Colonic mucosa (tissue), 4 donors: ENCODE data around the gene TOR2A. TPM values are rescaled to one million over a fixed set of nuclear protein-coding genes. Genes with fewer than 3 reads are reported as not detected.
"Not testable (repeated sequence)": the region's sequence is repeated elsewhere in the genome, so short reads cannot be mapped to it uniquely, and the experiment has no call there.

Experiments used
- DNase-seq: peaks from one replicate; pipeline ENCODE4 v3.0.0-alpha.2; 2020
- H3K27ac ChIP-seq: fragments of 200-600 bp; one replicate; pipeline ENCODE4 v1.8.0; 2021
- H3K27me3 ChIP-seq: fragments of 200-600 bp; one replicate; pipeline ENCODE4 v1.8.0; 2021
- H3K36me3 ChIP-seq: fragments of 200-600 bp; one replicate; pipeline ENCODE4 v1.8.0; 2021
- H3K4me1 ChIP-seq: fragments of 200-600 bp; one replicate; pipeline ENCODE4 v1.8.0; 2021; ENCODE audit warnings: mild to moderate bottlenecking
- H3K4me3 ChIP-seq: fragments of 200-600 bp; one replicate; pipeline ENCODE4 v1.8.0; 2021
- H3K9ac ChIP-seq, 2 donors: one replicate each; pipeline ENCODE4 v1.7.0; 2013; ENCODE audit warnings: control low read depth in 2 of 2, low read depth in 2 of 2, low read length in 2 of 2
- H3K9me3 ChIP-seq: fragments of 200-600 bp; one replicate; pipeline ENCODE4 v1.8.0; 2021
- CTCF ChIP-seq: fragments of 200-600 bp; IDR thresholded peaks from one replicate; pipeline ENCODE4 v1.8.0; 2022; ENCODE audit warnings: antibody characterized with exemption, mild to moderate bottlenecking
- intact Hi-C: fragments of 100-400 bp; cut with DNase I; formaldehyde crosslinking; loops from one replicate; pipeline ENCODE4 v1.14.1; 2022
- total RNA-seq, 2 donors: library from RNA; stranded (reverse); fragmentation: NEBNext Ultra II Directional in 1 of 2; extraction: Animal tissue kit (Norgen Biotek cat#: 25700) in 1 of 2; gene quantifications; one replicate each; pipeline ENCODE4 v1.2.1, GENCODE V29; 2021
- donor health status: healthy.
- donor health status: DM: no; HTN: no; CAD: no.
- donor health status: DM: no; HTN: no; CAD: no.

TOR2A gene
- 10 to 100 TPM; 25.8 to 29.8 TPM for total RNA-seq

DNA sequence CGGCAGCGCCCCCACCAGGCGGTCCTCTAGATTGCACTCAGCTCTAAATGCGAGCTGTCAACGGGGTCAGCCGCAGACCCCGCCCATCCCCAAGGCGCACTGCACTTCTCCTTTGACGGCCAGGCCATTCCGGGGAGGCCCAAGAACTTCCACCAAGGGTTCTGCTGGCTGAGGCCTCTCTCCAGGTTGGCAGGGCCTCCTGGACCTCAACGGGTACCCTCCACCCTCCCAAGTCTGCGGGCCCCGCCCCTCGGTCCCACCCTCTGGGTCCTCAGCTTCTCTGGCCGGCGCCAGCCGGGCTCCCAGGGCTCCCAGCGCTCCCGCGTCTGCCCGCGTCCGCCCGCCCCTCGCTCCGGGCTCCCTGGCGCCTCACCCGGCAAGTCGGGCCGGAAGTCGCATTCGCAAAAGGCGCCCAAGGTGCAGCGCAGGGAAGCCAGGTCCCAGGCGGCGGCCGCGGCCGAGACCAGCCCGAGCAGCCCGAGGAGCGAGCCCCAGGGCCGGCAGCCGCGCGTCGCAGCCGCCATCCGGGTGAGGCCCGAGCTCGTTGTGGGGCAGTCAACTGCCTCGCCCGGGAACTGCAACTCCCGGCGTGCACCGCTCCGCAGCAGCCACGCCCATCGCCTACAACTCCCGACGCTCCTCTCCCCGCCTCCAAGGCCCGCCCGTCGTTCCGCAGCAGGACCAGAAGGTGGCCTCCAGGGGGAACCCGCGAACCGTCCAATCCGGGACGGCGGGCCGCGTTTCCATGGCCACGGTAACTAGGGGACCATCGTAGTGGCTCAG is at the start of gene TOR2A:
Gene TOR2A (minus strand): TSS at position 548 of the 783 bp plus-strand sequence. CDS start 24 bp downstream, at position 524.
- Histone ChIP-seq H3K36me3 (no peaks in the 10 kb centered on the region), H3K4me1 (peaks cover 7% of the 10 kb centered on the region), H3K27me3 (no peaks in the 10 kb centered on the region), H3K9ac (peak within 1 kb of the TSS; percentile 65 to 84), H3K27ac (peak within 1 kb of the TSS; percentile 97), H3K4me3 (peak within 1 kb of the TSS; percentile 88), H3K9me3 (no peaks in the 10 kb centered on the region)
- peak; percentile 94 for TF ChIP-seq CTCF
- peak; percentile 98 for DNase-seq
- intact Hi-C loops: loop anchor here (2.0 to 10.0 kb wide), 5 partner anchors 50 to 230 kb away; no protein-coding TSS in a partner anchor

GRCh38 chr9:127783111-127784008 is 48.3 kb upstream of the TOR2A start:
- H3K9me3 ChIP-seq: no peaks in the 10 kb centered on the region
- peaks cover 12% of the 10 kb centered on the region for H3K36me3 ChIP-seq
- no peak for TF ChIP-seq CTCF
- no peak overlapping the region for H3K4me3 ChIP-seq
- peak overlapping the region; percentile 71 for H3K27ac ChIP-seq
- peak overlapping the region in 1 of 2 donors; percentile 51 for H3K9ac ChIP-seq
- peak; percentile 58 for DNase-seq
- H3K4me1 ChIP-seq: no peaks in the 10 kb centered on the region
- intact Hi-C loops: loop anchor here (2.0 kb wide), 1 partner anchor 49 kb away; the partner anchor contains the start of gene TOR2A
- H3K27me3 ChIP-seq: no peaks in the 10 kb centered on the region

GRCh38 chr9:127781806-127782205 is 46.7 kb upstream of the TOR2A start:
- Histone ChIP-seq H3K9me3 (no peaks in the 10 kb centered on the region), H3K9ac (no peak overlapping the region), H3K36me3 (no peaks in the 10 kb centered on the region), H3K4me1 (no peaks in the 10 kb centered on the region), H3K4me3 (no peak overlapping the region), H3K27ac (no peak overlapping the region), H3K27me3 (no peaks in the 10 kb centered on the region)
- no peak for TF ChIP-seq CTCF
- DNase-seq: no peak
- intact Hi-C loops: no loop called here

DNA sequence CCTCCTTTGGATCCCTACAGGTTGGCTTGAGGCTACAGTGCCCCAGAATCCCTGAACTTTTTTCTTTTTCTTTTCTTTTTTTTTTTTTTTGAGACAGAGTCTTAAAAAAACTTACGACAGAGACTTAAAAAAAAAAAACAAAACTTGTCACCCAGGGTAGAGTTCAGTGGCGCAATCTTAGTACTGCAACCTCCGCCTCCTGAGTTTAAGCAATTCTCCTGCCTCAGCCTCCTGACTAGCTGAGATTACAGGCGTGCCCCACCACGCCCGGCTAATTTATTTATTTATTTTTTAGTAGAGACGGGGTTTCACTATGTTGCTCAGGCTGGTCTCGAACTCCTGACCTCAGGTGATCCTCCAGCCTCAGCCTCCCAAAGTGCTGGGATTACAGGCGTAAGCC is 45.8 kb upstream of the TOR2A start:
- H3K36me3 ChIP-seq, H3K4me3 ChIP-seq, H3K9ac ChIP-seq, H3K27me3 ChIP-seq, DNase-seq, H3K4me1 ChIP-seq, intact Hi-C loops, H3K27ac ChIP-seq, H3K9me3 ChIP-seq: not testable (repeated sequence)

DNA sequence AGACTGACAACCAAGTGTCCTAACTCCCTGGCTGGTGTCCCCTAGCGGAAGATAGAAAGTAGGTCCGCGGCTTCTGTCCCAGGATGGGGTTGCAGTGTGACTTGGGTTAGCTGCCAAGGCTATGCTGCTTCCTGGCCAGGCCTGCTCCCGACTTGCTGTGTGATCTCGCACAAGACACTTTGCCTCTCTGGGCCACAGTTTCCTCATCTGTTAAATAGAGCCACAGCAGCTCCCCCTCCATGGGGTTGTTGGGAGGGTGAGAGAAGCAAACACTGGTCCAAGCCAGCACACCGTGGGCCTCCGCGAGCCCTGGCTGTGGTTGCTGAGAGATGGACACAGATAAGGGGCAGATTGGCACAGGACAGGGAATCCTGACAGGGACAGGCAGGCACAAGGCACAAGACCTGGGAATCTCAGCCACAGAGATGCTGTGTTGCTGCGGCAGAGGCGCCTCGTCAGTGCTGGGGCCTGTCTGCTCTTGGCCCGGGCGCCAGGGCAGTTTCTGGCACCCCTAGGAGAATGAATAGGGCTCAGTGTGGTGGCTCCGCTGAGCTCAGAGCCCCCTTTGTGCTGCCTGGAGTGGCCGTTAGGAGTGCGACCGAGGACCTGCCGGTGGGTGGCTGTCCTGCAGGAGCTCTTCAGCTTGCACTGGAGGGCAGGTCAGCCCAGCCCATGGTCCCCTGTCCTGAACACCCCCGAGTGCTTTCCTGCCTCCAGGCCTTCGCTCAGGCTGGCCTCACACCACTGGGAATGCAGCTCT is 45.2 kb upstream of the TOR2A start:
- DNase-seq: no peak
- no peak for TF ChIP-seq CTCF
- Histone ChIP-seq H3K9me3 (no peaks in the 10 kb centered on the region), H3K27me3 (no peaks in the 10 kb centered on the region), H3K36me3 (no peaks in the 10 kb centered on the region), H3K4me3 (no peak overlapping the region), H3K27ac (no peak overlapping the region), H3K9ac (peak overlapping the region; percentile 24 to 55), H3K4me1 (no peaks in the 10 kb centered on the region)
- intact Hi-C loops: no loop called here
